Small intestine (tissue), 7 donors: ENCODE data around the gene AVPR1A. TPM values are rescaled to one million over a fixed set of nuclear protein-coding genes. Genes with fewer than 3 reads are reported as not detected.

Experiments used
- DNase-seq, 2 donors: peaks; one replicate each; pipeline versions ENCODE4 v3.0.0 to v3.0.0-alpha.2; 2013
- FAIRE-seq: peaks from 2 replicates; lab custom pipeline; 2012; peaks lifted over from hg19 to GRCh38; lab: Jason Lieb, UNC
- H3K27ac ChIP-seq, 3 donors: one replicate each; pipeline ENCODE4 v1.5.1; 2013; ENCODE audit warnings: low read length in 2 of 3, mild to moderate bottlenecking in 2 of 3, control low read depth in 1 of 3, inconsistent platforms in 1 of 3, low read depth in 1 of 3, moderate library complexity in 1 of 3
- H3K27me3 ChIP-seq, 3 donors: one replicate each; pipeline ENCODE4 v1.6.1; 2013; ENCODE audit warnings: low read length in 3 of 3, inconsistent platforms in 1 of 3; ENCODE audit not compliant: control insufficient read depth in 3 of 3, insufficient read depth in 3 of 3
- H3K36me3 ChIP-seq, 3 donors: one replicate each; pipeline ENCODE4 v1.6.1; 2013; ENCODE audit warnings: low read length in 3 of 3, inconsistent platforms in 1 of 3, low read depth in 1 of 3, mild to moderate bottlenecking in 1 of 3, moderate library complexity in 1 of 3; ENCODE audit not compliant: control insufficient read depth in 3 of 3, insufficient read depth in 2 of 3
- H3K4me1 ChIP-seq, 3 donors: one replicate each; pipeline ENCODE4 v1.6.1; 2013; ENCODE audit warnings: low read length in 2 of 3, inconsistent platforms in 1 of 3, low read depth in 1 of 3, mild to moderate bottlenecking in 1 of 3, moderate library complexity in 1 of 3; ENCODE audit not compliant: control insufficient read depth in 3 of 3, insufficient read depth in 2 of 3
- H3K4me3 ChIP-seq, 3 donors: one replicate each; pipeline ENCODE4 v1.5.1; 2013; ENCODE audit warnings: low read length in 3 of 3, control low read depth in 1 of 3, inconsistent platforms in 1 of 3, low read depth in 1 of 3, mild to moderate bottlenecking in 1 of 3, moderate library complexity in 1 of 3
- H3K9me3 ChIP-seq, 2 donors: one replicate each; pipeline ENCODE4 v1.6.1; 2013; ENCODE audit warnings: low read depth in 1 of 2, low read length in 1 of 2; ENCODE audit not compliant: control insufficient read depth in 2 of 2, insufficient read depth in 1 of 2
- WGBS, 3 donors: extraction: QIAGEN DNeasy Blood & Tissue Kit; methylation state at CpG; one replicate each; pipeline ENCODE4 v1.1.7; 2013; 5-methylcytosine and 5-hydroxymethylcytosine counted together
- polyA plus RNA-seq, 4 donors: library from polyadenylated mRNA; stranded (reverse) in 3 of 4; unstranded in 1 of 4; fragments of 200-250 nt in 3 of 4; fragments of 120-200 nt in 1 of 4; gene quantifications; one replicate each; pipeline versions ENCODE4 v1.2.1 to v1.2.3, GENCODE V29; 2013
- donor health status: healthy with polysubstance abuse.
- donor health status: control.
- donor health status: control.
- donor health status: Bipolar disorder and iron deficiency.
- donor health status: healthy.

The AVPR1A gene
- polyA plus RNA-seq, 4 donors, result 0.25 to 1.1 TPM; not detected in 2

- Histone ChIP-seq H3K4me1 (peaks cover 0 to 20% (median 0%) of the 10 kb centered on the region in 3 donors), H3K4me3 (no peak overlapping the region), H3K9me3 (no peaks in the 10 kb centered on the region), H3K27ac (no peak overlapping the region), H3K27me3 (peaks cover 8 to 36% (median 21%) of the 10 kb centered on the region in 3 donors), H3K36me3 (no peaks in the 10 kb centered on the region)
- 94 to 95% (median 94%) methylated on average over 5 of the region's 5 CpGs for WGBS, 3 donors
- DNase-seq (no peak), FAIRE-seq (no peak)
Observed at GRCh38 chr12:63154560-63154959, 3.6 kb upstream of the AVPR1A start.

- DNase-seq (no peak), FAIRE-seq (no peak)
- H3K36me3 ChIP-seq, result no peaks in the 10 kb centered on the region
- H3K27me3 ChIP-seq, result peaks cover 8 to 45% (median 21%) of the 10 kb centered on the region in 3 donors
- peaks cover 0 to 20% (median 0%) of the 10 kb centered on the region in 3 donors for H3K4me1 ChIP-seq
- H3K27ac ChIP-seq, result no peak overlapping the region
- H3K9me3 ChIP-seq, result no peaks in the 10 kb centered on the region
- H3K4me3 ChIP-seq, result no peak overlapping the region
- 21 to 25% (median 22%) methylated on average over 7 of the region's 7 CpGs for WGBS, 3 donors
Observed at GRCh38 chr12:63152321-63152700, 1.3 kb upstream of the AVPR1A start.

- no peak for FAIRE-seq
- Histone ChIP-seq H3K27me3 (peaks cover 8 to 45% (median 23%) of the 10 kb centered on the region in 3 donors), H3K9me3 (no peaks in the 10 kb centered on the region), H3K4me3 (peak overlapping the region in 1 of 3 donors; percentile 32), H3K4me1 (peaks cover 0 to 20% (median 0%) of the 10 kb centered on the region in 3 donors), H3K36me3 (no peaks in the 10 kb centered on the region), H3K27ac (no peak overlapping the region)
- WGBS, 3 donors, result 1 to 3% (median 3%) methylated on average over 26 of the region's 26 CpGs
- DNase-seq, result peak; percentile 33 to 68
Observed at GRCh38 chr12:63151623-63152320, 771 bp upstream of the AVPR1A start.

GRCh38 chr12:63149909-63150712 is 890 bp downstream of the AVPR1A start:
- Histone ChIP-seq H3K27me3 (peaks cover 8 to 42% (median 23%) of the 10 kb centered on the region in 3 donors), H3K27ac (no peak overlapping the region), H3K9me3 (no peaks in the 10 kb centered on the region), H3K4me3 (peak overlapping the region in 2 of 3 donors; percentile 12 to 32), H3K36me3 (no peaks in the 10 kb centered on the region), H3K4me1 (peaks cover 0 to 20% (median 0%) of the 10 kb centered on the region in 3 donors)
- DNase-seq, result peak in 1 of 2 donors; percentile 43
- WGBS, 3 donors, result 5 to 15% (median 9%) methylated on average over 74 to 75 of the region's 75 CpGs
- FAIRE-seq, result no peak

GRCh38 chr12:63144556-63144955 is 6.4 kb downstream of the AVPR1A start:
- Histone ChIP-seq H3K9me3 (no peaks in the 10 kb centered on the region), H3K27ac (no peak overlapping the region), H3K4me1 (no peaks in the 10 kb centered on the region), H3K27me3 (peaks cover 0 to 11% (median 2%) of the 10 kb centered on the region in 3 donors), H3K36me3 (no peaks in the 10 kb centered on the region), H3K4me3 (no peak overlapping the region)
- WGBS, 3 donors, result 84 to 86% (median 85%) methylated on average over 3 of the region's 3 CpGs
- FAIRE-seq (no peak), DNase-seq (no peak)

- H3K4me3 ChIP-seq, result no peak overlapping the region
- DNase-seq, result peak in 1 of 2 donors; percentile 4
- H3K4me1 ChIP-seq, result no peaks in the 10 kb centered on the region
- no peaks in the 10 kb centered on the region for H3K36me3 ChIP-seq
- peaks cover 0 to under 1% (median 0%) of the 10 kb centered on the region in 3 donors for H3K27me3 ChIP-seq
- no peaks in the 10 kb centered on the region for H3K9me3 ChIP-seq
- no peak overlapping the region for H3K27ac ChIP-seq
- WGBS, 3 donors, result 16 to 54% (median 35%) methylated on average over 4 of the region's 4 CpGs
- no peak for FAIRE-seq
Observed at GRCh38 chr12:63138488-63138887, 12.5 kb downstream of the AVPR1A start.

- Histone ChIP-seq H3K27ac (no peak overlapping the region), H3K4me3 (no peak overlapping the region), H3K9me3 (no peaks in the 10 kb centered on the region), H3K36me3 (no peaks in the 10 kb centered on the region), H3K4me1 (no peaks in the 10 kb centered on the region), H3K27me3 (peaks cover 0 to 2% (median 0%) of the 10 kb centered on the region in 3 donors)
- FAIRE-seq (no peak), DNase-seq (no peak)
- WGBS, 3 donors, result 80 to 92% (median 84%) methylated on average over 4 of the region's 4 CpGs
Observed at GRCh38 chr12:63133981-63134380, 17.0 kb downstream of the AVPR1A start.

- 84 to 91% (median 87%) methylated on average over 1 of the region's 1 CpG for WGBS, 3 donors
- no peak overlapping the region for H3K4me3 ChIP-seq
- FAIRE-seq, result no peak
- no peak overlapping the region for H3K27ac ChIP-seq
- DNase-seq, result no peak
- H3K36me3 ChIP-seq, result no peaks in the 10 kb centered on the region
- H3K4me1 ChIP-seq, result no peaks in the 10 kb centered on the region
- H3K27me3 ChIP-seq, result peaks cover 0 to 2% (median 0%) of the 10 kb centered on the region in 3 donors
- no peaks in the 10 kb centered on the region for H3K9me3 ChIP-seq
Observed at GRCh38 chr12:63132201-63132600, 18.8 kb downstream of the AVPR1A start.
